Stimulated activated CD8-positive, alpha-beta memory T cell treated with anti-CD3 and anti-CD28 coated beads, Interleukin-4, amount 100 ng/mL, for 24 hours (primary cell): Measurements from ENCODE around the gene CCL4.

ENCODE experiments used
- DNase-seq: peaks from one replicate; pipeline ENCODE4 v3.0.0-alpha.2; 2020; ENCODE audit warnings: low read depth

Gene CCL4

DNA sequence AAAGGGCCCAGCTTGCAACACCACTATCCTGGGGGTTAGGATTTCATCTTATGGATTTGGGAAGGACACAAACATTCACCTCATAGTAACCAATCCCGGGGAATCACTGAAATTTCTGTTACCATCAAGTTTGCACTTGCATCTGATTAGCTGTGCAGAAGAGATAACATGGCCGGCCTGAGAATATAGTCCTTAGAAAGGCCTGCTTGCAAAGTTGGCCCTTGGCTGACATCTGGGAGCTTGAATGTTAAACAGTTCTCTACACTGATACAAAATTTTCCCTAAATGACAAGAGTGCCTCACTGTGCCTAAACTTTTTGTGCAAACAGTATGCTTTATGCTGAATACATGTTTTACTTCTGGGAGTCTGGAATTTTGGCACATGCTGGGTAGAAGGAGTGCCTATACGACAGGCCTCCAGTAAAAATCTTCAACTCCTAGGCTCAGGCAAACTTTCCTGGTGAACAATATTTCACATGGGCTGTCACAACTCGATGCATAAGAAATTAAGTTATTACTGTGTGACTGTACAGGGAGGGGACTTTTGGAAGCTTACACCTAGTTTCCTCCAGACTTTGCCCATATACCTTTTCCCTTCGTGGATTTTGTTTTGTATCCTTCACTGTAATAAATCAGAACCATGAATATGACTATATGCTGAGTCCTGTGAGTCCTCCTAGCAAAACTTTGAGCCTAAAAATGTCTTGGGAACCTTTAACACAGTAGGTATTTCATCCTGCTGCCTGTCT lies 41.5 kb downstream of the CCL4 start:
- DNase-seq, result no peak

- no peak for DNase-seq
Measured at GRCh38 chr17:36147601-36148000, 44.0 kb downstream of the CCL4 start.

DNA sequence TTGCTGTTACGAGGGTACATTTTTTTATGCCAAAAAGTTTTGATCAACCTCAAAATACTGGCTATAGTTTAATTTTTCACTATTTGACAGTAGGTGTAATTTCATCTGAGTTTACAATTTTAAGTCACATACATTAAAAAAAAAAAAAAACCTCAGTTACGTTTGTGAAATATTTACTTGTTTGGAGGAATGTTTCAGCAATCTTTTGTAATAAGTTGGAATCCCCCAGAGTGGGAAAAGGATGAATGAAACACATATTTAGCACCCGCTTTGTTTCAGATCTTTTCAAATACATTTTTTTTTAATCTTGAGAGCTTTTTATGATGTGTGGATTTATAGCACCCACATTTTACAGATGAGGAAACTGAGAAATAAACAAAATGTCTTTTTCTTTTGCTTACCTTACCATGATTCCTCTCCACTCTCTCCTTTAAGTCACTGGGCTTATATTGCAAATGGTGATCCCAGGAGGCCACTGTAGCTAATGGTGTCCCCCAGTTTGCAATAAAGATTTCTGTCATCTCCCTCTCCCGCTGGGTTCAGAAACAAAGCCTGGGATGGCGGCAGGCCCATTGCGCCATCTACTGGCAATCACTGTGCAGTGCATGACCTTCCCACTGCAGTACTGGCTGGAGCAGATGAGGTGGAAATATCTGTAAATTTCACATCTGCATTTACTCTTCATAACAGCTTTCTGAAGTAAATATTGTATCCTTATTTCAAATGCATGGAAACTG lies 45.1 kb downstream of the CCL4 start:
- DNase-seq, result peak; percentile 50

GRCh38 chr17:36149296-36149820 lies 45.7 kb downstream of the CCL4 start:
- DNase-seq, result no peak

DNA sequence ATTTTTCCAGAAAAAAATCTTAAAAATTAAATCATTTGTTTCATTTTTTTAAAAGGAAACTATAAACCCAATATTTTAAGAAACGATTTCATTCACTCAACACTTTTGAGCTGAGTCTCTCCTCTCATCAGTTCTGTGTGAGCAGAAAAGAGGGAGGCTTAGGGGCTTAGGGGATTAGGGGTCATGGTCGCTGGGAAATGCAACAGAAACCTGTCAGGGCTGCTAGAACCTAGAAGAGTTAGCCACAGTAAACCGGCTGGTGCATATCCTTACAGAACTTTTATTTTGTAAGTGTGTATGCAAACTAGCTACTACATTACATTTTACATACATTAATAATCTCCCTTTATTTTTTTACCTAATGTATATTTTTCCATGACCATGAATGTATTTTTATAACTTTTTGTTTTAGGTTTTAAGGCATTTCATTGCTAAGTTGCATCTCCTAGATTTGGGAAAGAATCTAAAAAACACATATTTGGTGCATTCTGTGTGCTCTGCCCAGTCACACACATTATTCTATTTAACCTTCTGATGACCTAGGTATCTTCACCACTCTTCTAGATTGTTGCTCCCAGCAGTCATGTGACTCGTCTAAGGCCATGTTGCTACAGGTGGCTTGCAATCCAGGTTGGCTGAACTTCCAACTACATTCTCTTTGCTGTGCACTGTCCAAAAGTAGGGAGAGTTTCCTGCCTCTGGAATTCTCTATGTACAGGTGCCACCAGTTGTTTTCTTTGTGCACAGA lies 48.4 kb downstream of the CCL4 start:
- no peak for DNase-seq

GRCh38 chr17:36152639-36153120 lies 49.1 kb downstream of the CCL4 start:
- DNase-seq, result no peak

DNA sequence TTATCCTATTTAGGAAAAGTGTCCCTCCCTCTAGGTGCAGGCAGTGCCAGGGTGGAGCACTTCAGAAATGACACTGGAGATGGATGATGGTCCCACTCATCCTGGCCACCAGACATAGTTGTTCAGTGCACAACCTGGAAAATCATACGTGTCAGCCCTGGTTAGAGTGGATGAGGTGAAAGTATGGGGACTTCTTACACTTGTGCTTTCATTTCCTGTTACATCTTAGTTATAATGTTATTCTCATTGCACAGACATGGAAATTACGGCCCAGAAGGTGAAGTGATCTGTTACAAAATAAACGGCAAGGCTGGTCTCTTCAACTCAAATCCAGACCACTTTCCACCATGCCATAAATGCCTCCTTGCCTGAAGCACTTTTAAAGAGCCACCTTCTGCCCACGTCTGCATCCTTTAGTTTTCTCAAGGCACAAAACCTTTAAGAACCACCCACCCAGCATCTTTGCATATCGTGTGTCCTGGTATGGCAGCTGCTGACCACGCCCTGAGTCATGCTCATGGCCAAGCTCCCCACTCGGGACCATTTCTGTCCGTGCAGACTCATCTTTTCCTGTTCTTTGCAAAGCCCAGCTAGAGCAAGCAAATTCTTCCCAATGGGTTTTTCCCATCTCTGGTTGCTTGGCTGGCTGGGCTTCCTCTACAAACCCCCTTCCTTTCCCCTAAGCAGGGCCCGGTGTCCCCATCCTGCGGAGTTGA lies 50.4 kb downstream of the CCL4 start:
- DNase-seq, result no peak
